GM20431 (cell line): ENCODE data around the gene KRTAP17-1.
"Not testable (repeated sequence)": the region's sequence is repeated elsewhere in the genome, so short reads cannot be mapped to it uniquely, and the experiment has no call there.

ENCODE experiments used
- in situ Hi-C: fragments of 300-500 bp; cut with MseI, MboI; formaldehyde crosslinking; loops from one replicate; pipeline ENCODE4 v1.15.0; 2020; ENCODE audit warnings: low sequenced_read_pairs; ENCODE audit not compliant: unreplicated experiment

KRTAP17-1 gene

GRCh38 chr17:41308251-41308917 lies 7.1 kb downstream of the KRTAP17-1 start:
- in situ Hi-C loops = no loop called here

GRCh38 chr17:41307647-41308046 lies 7.9 kb downstream of the KRTAP17-1 start:
- in situ Hi-C loops = no loop called here

- in situ Hi-C loops = no loop called here
Observed at GRCh38 chr17:41304091-41304490, 11.4 kb downstream of the KRTAP17-1 start.

GRCh38 chr17:41302981-41303380 lies 12.5 kb downstream of the KRTAP17-1 start:
- in situ Hi-C loops = no loop called here

GRCh38 chr17:41301916-41302901 lies 13.3 kb downstream of the KRTAP17-1 start, which contains the start of gene KRTAP29-1:
Gene KRTAP29-1 (minus strand): TSS chr17:41302851. CDS start chr17:41302851, 0 bp downstream.
- in situ Hi-C loops = no loop called here

- in situ Hi-C loops = no loop called here
Observed at GRCh38 chr17:41301204-41301790, 14.2 kb downstream of the KRTAP17-1 start.

- in situ Hi-C loops = no loop called here
Observed at GRCh38 chr17:41298458-41299135, 16.9 kb downstream of the KRTAP17-1 start.

GRCh38 chr17:41296846-41297245 lies 18.7 kb downstream of the KRTAP17-1 start:
- in situ Hi-C loops = no loop called here

GRCh38 chr17:41294016-41294415 lies 21.5 kb downstream of the KRTAP17-1 start:
- in situ Hi-C loops = no loop called here

- in situ Hi-C loops = no loop called here
Observed at GRCh38 chr17:41287050-41287449, 28.5 kb downstream of the KRTAP17-1 start.

- in situ Hi-C loops = no loop called here
Observed at GRCh38 chr17:41284546-41284945, 31.0 kb downstream of the KRTAP17-1 start.

GRCh38 chr17:41284043-41284442 lies 31.5 kb downstream of the KRTAP17-1 start:
- in situ Hi-C loops = no loop called here

GRCh38 chr17:41278176-41278955 lies 37.1 kb downstream of the KRTAP17-1 start:
- in situ Hi-C loops = no loop called here

- in situ Hi-C loops = not testable (repeated sequence)
Observed at GRCh38 chr17:41275648-41276190, 39.8 kb downstream of the KRTAP17-1 start, which contains the start of gene KRTAP9-7. Gene KRTAP9-7 (plus strand): TSS chr17:41275698. CDS start chr17:41275698, 0 bp downstream.

GRCh38 chr17:41271858-41272257 lies 43.7 kb downstream of the KRTAP17-1 start:
- in situ Hi-C loops = no loop called here

GRCh38 chr17:41271323-41271722 lies 44.2 kb downstream of the KRTAP17-1 start:
- in situ Hi-C loops = not testable (repeated sequence)

GRCh38 chr17:41267711-41268110 lies 47.8 kb downstream of the KRTAP17-1 start:
- in situ Hi-C loops = no loop called here

GRCh38 chr17:41265078-41265477 lies 50.4 kb downstream of the KRTAP17-1 start, which contains the start of gene KRTAP9-6:
Gene KRTAP9-6 (plus strand): TSS chr17:41265378. CDS start chr17:41265378, 0 bp downstream.
- in situ Hi-C loops = no loop called here
